ENCODE data around the gene MYCBP2. TPM values are rescaled to one million over a fixed set of nuclear protein-coding genes. Genes with fewer than 3 reads are reported as not detected.
"Not testable (repeated sequence)": the region's sequence is repeated elsewhere in the genome, so short reads cannot be mapped to it uniquely, and the experiment has no call there.

Gene MYCBP2
- polyA plus RNA-seq, 1 experiment: 22.9 TPM

DNA sequence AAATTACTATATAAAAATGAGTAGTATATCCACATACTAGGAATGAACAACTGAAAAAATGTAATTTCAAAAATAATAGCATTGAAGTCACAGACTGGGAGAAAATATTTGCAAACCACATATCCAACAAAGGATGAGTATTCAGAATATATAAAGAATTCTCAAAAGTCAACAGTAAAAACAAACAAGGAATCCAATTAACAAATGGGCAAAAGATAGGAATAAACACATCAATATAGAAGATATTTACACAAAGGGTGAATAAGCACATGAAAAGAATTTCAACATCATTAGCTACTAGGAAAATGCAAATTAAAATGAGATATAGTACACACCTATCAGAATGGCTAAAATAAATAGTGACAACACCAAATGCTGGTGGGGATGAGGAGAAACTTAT, 37.0 kb downstream of the MYCBP2 start:
- ChIA-PET CTCF (no interaction called here), POLR2A (no interaction called here)
- Histone ChIP-seq H3K4me3 (ENCODE audit: low read depth, low read length) (no peak overlapping the region), H3K27me3 (ENCODE audit: control insufficient read depth, insufficient read depth, low read length) (no peaks in the 10 kb centered on the region), H3K36me3 (ENCODE audit: control insufficient read depth, insufficient read depth, low read length) (no peaks in the 10 kb centered on the region; the same call in 1 of the 2 replicates)
- DNase-seq (ENCODE audit: low read depth): no peak
- no peak for TF ChIP-seq CTCF (IDR thresholded peaks at IDR 0.05; ENCODE audit: insufficient read depth, low read depth, low read length)

DNA sequence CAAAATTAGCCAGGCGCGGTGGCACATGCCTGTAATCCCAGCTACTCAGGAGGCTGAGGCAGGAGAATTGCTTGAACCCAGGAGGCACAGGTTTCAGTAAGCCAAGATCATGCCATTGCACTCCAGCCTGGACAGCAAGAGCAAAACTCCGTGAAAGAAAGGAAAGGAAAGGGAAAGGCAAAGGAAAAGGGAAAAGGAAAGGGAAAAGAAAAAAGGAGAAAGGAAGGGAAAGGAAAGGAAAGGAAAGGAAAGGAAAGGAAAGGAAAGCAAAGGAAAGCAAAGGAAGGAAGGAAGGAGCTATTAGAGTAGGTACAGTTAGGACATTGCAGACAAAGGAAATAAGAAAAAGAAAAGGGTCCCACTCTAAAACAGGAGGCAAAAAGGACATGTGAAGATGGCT, 41.3 kb downstream of the MYCBP2 start:
- CTCF ChIA-PET: interaction anchor here (0.7 to 1.0 kb wide), 3 partner anchors 10 to 193 kb away, joined by 3 to 4 read pairs (median 4); no protein-coding TSS in a partner anchor
- not testable (repeated sequence) for H3K36me3 ChIP-seq (ENCODE audit: control insufficient read depth, insufficient read depth, low read length); H3K4me3 ChIP-seq (ENCODE audit: low read depth, low read length); H3K27me3 ChIP-seq (ENCODE audit: control insufficient read depth, insufficient read depth, low read length); DNase-seq (ENCODE audit: low read depth)
- POLR2A ChIA-PET: interaction anchor here (0.6 kb wide), 1 partner anchor 881 kb away, joined by 4 read pairs; no protein-coding TSS in a partner anchor

DNA sequence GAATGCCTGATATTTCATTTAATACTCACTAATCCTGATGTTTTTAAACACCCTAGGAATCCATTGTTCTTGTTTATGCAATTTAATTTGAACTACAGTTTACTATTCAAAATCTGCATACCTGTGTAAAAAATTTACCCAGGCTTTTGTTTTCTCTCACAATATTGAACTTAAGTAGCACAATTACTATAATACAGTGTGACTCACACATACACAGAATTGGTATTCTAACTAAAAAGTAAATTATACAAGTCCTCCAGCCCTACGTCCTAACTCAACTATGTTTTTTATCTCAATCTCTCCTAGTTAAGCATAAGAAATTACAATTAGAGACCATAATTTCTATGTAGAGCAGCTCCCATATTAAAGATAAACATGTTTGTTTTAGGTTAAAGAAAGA, 41.8 kb downstream of the MYCBP2 start:
- ChIA-PET POLR2A (no interaction called here), CTCF (interaction anchor here (0.7 kb wide), 1 partner anchor 54 kb away, joined by 4 read pairs; no protein-coding TSS in a partner anchor)
- no peak for TF ChIP-seq CTCF (IDR thresholded peaks at IDR 0.05; ENCODE audit: insufficient read depth, low read depth, low read length)
- Histone ChIP-seq H3K27me3 (ENCODE audit: control insufficient read depth, insufficient read depth, low read length) (no peaks in the 10 kb centered on the region), H3K36me3 (ENCODE audit: control insufficient read depth, insufficient read depth, low read length) (peaks cover 2% of the 10 kb centered on the region; the same call in 1 of the 2 replicates), H3K4me3 (ENCODE audit: low read depth, low read length) (no peak overlapping the region)
- DNase-seq (ENCODE audit: low read depth): no peak

DNA sequence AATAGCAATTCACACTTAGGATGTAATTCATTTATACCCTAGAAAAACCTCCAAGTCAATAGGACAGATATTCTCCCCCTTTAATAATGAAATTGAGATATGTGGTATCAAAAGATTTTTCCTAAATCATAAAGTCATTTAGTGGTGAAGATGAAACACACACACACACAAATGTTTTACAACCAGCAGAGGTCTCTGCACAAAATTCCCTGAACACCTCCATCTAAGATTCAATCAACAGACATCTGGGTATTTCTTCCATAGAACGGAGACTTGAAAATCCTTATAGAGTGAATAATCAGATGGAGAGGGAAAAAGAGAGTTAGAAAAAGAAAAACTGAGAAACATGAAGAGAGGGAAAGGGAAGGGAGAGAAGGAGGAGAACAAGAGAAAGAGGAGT, 52.8 kb downstream of the MYCBP2 start:
- Histone ChIP-seq H3K27me3 (ENCODE audit: control insufficient read depth, insufficient read depth, low read length) (no peaks in the 10 kb centered on the region), H3K4me3 (ENCODE audit: low read depth, low read length) (no peak overlapping the region), H3K36me3 (ENCODE audit: control insufficient read depth, insufficient read depth, low read length) (peaks cover 5% of the 10 kb centered on the region; the same call in 1 of the 2 replicates)
- ChIA-PET POLR2A (no interaction called here), CTCF (interaction anchor here (1.3 kb wide), 1 partner anchor 51 kb away, joined by 4 read pairs; no protein-coding TSS in a partner anchor)
- no peak for TF ChIP-seq CTCF (IDR thresholded peaks at IDR 0.05; ENCODE audit: insufficient read depth, low read depth, low read length)
- DNase-seq (ENCODE audit: low read depth): no peak

- Histone ChIP-seq H3K36me3 (ENCODE audit: control insufficient read depth, insufficient read depth, low read length) (peaks cover 5% of the 10 kb centered on the region; the same call in 1 of the 2 replicates), H3K27me3 (ENCODE audit: control insufficient read depth, insufficient read depth, low read length) (no peaks in the 10 kb centered on the region), H3K4me3 (ENCODE audit: low read depth, low read length) (no peak overlapping the region)
- TF ChIP-seq CTCF (IDR thresholded peaks at IDR 0.05; ENCODE audit: insufficient read depth, low read depth, low read length): no peak
- no peak for DNase-seq (ENCODE audit: low read depth)
- ChIA-PET POLR2A (no interaction called here), CTCF (interaction anchor here (0.9 kb wide), 1 partner anchor 100 kb away, joined by 3 read pairs; no protein-coding TSS in a partner anchor)
Measured at GRCh38 chr13:77269141-77269540, 57.8 kb downstream of the MYCBP2 start.

GRCh38 chr13:77267362-77267761, 59.5 kb downstream of the MYCBP2 start:
- Histone ChIP-seq H3K27me3 (ENCODE audit: control insufficient read depth, insufficient read depth, low read length) (no peaks in the 10 kb centered on the region), H3K36me3 (ENCODE audit: control insufficient read depth, insufficient read depth, low read length) (peaks cover 1% of the 10 kb centered on the region; the same call in 1 of the 2 replicates), H3K4me3 (ENCODE audit: low read depth, low read length) (no peak overlapping the region)
- CTCF ChIA-PET: interaction anchor here (0.6 kb wide), 1 partner anchor 175 kb away, joined by 3 read pairs; no protein-coding TSS in a partner anchor
- POLR2A ChIA-PET: no interaction called here
- TF ChIP-seq CTCF (IDR thresholded peaks at IDR 0.05; ENCODE audit: insufficient read depth, low read depth, low read length): no peak
- DNase-seq (ENCODE audit: low read depth): peak; percentile 1

All from BJ (cell line).